Astrocyte (in vitro differentiated cells and primary cell): ENCODE results near the gene MOV10L1. TPM values are rescaled to one million over a fixed set of nuclear protein-coding genes. Genes with fewer than 3 reads are reported as not detected.

ENCODE experiments used
- DNase-seq: peaks from one replicate; pipeline ENCODE4 v3.0.0-alpha.2; 2010; ENCODE audit warnings: low read depth
- FAIRE-seq: peaks from 2 replicates; lab custom pipeline; 2011; peaks lifted over from hg19 to GRCh38; lab: Jason Lieb, UNC
- H2AFZ ChIP-seq: 2 replicates; pipeline ENCODE4 v1.6.0; 2012; ENCODE audit warnings: low read depth, low read length, inconsistent platforms
- H3K27ac ChIP-seq: 2 replicates; pipeline ENCODE4 v1.5.1; 2011; ENCODE audit warnings: low read depth, low read length, inconsistent platforms
- H3K27me3 ChIP-seq: 2 replicates; pipeline ENCODE4 v1.6.0; 2011; ENCODE audit warnings: low read length, inconsistent platforms; ENCODE audit not compliant: insufficient read depth
- H3K36me3 ChIP-seq: 2 replicates; pipeline ENCODE4 v1.5.1; 2011; ENCODE audit warnings: low read length, inconsistent platforms; ENCODE audit not compliant: insufficient read depth
- H3K4me1 ChIP-seq: 2 replicates; pipeline ENCODE4 v1.5.1; 2011; ENCODE audit warnings: low read length, inconsistent platforms; ENCODE audit not compliant: insufficient read depth
- H3K4me2 ChIP-seq: 2 replicates; pipeline ENCODE4 v1.6.0; 2012; ENCODE audit warnings: low read length, inconsistent platforms
- H3K4me3 ChIP-seq: 2 replicates; pipeline ENCODE4 v1.5.1; 2011; ENCODE audit warnings: low read depth, mild to moderate bottlenecking, low read length, inconsistent platforms; ENCODE audit not compliant: insufficient read depth
- H3K79me2 ChIP-seq: 2 replicates; pipeline ENCODE4 v1.6.0; 2012; ENCODE audit warnings: mild to moderate bottlenecking, low read length, inconsistent platforms; ENCODE audit not compliant: insufficient read depth
- H3K9ac ChIP-seq: 2 replicates; pipeline ENCODE4 v1.6.0; 2012; ENCODE audit warnings: mild to moderate bottlenecking, low read length, inconsistent platforms
- H3K9me3 ChIP-seq: 2 replicates; pipeline ENCODE4 v1.5.1; 2012; ENCODE audit warnings: low read depth, mild to moderate bottlenecking, low read length, inconsistent platforms; ENCODE audit not compliant: insufficient read depth
- H4K20me1 ChIP-seq: 2 replicates; pipeline ENCODE4 v1.6.0; 2012; ENCODE audit warnings: low read length, inconsistent platforms; ENCODE audit not compliant: insufficient read depth
- H3K27ac Mint-ChIP-seq: one replicate; pipeline ENCODE4 v1.8.0; 2021; ENCODE audit warnings: mild to moderate bottlenecking, mixed read lengths; ENCODE audit not compliant: unreplicated experiment
- H3K27me3 Mint-ChIP-seq: one replicate; pipeline ENCODE4 v1.8.0; 2021; ENCODE audit warnings: low read depth, mixed read lengths; ENCODE audit not compliant: unreplicated experiment
- H3K36me3 Mint-ChIP-seq: one replicate; pipeline ENCODE4 v1.8.0; 2021; ENCODE audit warnings: low read depth, mixed read lengths; ENCODE audit not compliant: unreplicated experiment
- H3K4me1 Mint-ChIP-seq: one replicate; pipeline ENCODE4 v1.8.0; 2021; ENCODE audit warnings: low read depth, mixed read lengths; ENCODE audit not compliant: unreplicated experiment
- H3K4me3 Mint-ChIP-seq: one replicate; pipeline ENCODE4 v1.8.0; 2021; ENCODE audit warnings: mild to moderate bottlenecking, moderate library complexity, mixed read lengths; ENCODE audit not compliant: unreplicated experiment
- H3K9me3 Mint-ChIP-seq: one replicate; pipeline ENCODE4 v1.8.0; 2021; ENCODE audit warnings: mild to moderate bottlenecking, mixed read lengths; ENCODE audit not compliant: unreplicated experiment
- EZH2 ChIP-seq: IDR thresholded peaks from 2 replicates; pipeline ENCODE4 v1.6.1; 2012; ENCODE audit warnings: mild to moderate bottlenecking, low read length, inconsistent platforms; ENCODE audit not compliant: insufficient read depth
- total RNA-seq: library from RNA; stranded (reverse); gene quantifications from 2 replicates; pipeline ENCODE4 v1.2.1, GENCODE V29; 2021
- TF ChIP-seq, protein P1 (sequence below): IDR thresholded peaks from 2 replicates; pipeline ENCODE4 v1.5.1; 2011; ENCODE audit warnings: low read depth, mild to moderate bottlenecking, inconsistent platforms, low read length, moderate library complexity; ENCODE audit not compliant: insufficient read depth

MOV10L1 gene
- total RNA-seq, 1 donor from 2014 or later = 0.61 TPM

DNA sequence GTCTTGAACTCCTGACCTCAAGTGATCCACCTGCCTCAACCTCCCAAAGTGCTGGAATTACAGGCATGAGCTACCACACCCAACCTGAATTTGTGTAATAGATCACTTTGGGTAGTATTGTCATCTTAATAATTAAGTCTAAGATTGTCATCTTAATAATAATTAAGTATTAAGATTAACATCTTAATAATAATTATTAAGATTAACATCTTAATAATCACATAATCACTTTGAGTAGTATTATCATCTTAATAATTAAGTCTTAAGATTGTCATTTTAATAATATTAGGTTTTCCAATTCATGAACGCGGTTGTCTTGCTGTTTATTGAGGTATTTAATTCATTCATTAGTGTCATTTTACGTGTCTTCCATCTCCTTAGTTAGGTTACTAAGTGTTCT is 8.2 kb downstream of the MOV10L1 start:
- Histone ChIP-seq H3K79me2 (no peaks in the 10 kb centered on the region), H3K9ac (no peak overlapping the region), H4K20me1 (no peaks in the 10 kb centered on the region), H3K9me3 (no peaks in the 10 kb centered on the region), H3K4me1 (no peaks in the 10 kb centered on the region), H2AFZ (no peak overlapping the region), H3K36me3 (no peaks in the 10 kb centered on the region), H3K27ac (no peak overlapping the region), H3K4me2 (no peak overlapping the region), H3K27me3 (peaks cover 19% of the 10 kb centered on the region), H3K4me3 (no peak overlapping the region)
- DNase-seq (no peak), FAIRE-seq (no peak)
- peaks cover 6% of the 10 kb centered on the region for H3K27me3 Mint-ChIP-seq
- TF ChIP-seq, protein P1, sequence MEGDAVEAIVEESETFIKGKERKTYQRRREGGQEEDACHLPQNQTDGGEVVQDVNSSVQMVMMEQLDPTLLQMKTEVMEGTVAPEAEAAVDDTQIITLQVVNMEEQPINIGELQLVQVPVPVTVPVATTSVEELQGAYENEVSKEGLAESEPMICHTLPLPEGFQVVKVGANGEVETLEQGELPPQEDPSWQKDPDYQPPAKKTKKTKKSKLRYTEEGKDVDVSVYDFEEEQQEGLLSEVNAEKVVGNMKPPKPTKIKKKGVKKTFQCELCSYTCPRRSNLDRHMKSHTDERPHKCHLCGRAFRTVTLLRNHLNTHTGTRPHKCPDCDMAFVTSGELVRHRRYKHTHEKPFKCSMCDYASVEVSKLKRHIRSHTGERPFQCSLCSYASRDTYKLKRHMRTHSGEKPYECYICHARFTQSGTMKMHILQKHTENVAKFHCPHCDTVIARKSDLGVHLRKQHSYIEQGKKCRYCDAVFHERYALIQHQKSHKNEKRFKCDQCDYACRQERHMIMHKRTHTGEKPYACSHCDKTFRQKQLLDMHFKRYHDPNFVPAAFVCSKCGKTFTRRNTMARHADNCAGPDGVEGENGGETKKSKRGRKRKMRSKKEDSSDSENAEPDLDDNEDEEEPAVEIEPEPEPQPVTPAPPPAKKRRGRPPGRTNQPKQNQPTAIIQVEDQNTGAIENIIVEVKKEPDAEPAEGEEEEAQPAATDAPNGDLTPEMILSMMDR = no peak
- no peak for TF ChIP-seq EZH2
- H3K36me3 Mint-ChIP-seq = no peaks in the 10 kb centered on the region
- H3K4me3 Mint-ChIP-seq = no peak overlapping the region
- H3K9me3 Mint-ChIP-seq = no peaks in the 10 kb centered on the region
- no peak overlapping the region for H3K27ac Mint-ChIP-seq
- no peaks in the 10 kb centered on the region for H3K4me1 Mint-ChIP-seq

DNA sequence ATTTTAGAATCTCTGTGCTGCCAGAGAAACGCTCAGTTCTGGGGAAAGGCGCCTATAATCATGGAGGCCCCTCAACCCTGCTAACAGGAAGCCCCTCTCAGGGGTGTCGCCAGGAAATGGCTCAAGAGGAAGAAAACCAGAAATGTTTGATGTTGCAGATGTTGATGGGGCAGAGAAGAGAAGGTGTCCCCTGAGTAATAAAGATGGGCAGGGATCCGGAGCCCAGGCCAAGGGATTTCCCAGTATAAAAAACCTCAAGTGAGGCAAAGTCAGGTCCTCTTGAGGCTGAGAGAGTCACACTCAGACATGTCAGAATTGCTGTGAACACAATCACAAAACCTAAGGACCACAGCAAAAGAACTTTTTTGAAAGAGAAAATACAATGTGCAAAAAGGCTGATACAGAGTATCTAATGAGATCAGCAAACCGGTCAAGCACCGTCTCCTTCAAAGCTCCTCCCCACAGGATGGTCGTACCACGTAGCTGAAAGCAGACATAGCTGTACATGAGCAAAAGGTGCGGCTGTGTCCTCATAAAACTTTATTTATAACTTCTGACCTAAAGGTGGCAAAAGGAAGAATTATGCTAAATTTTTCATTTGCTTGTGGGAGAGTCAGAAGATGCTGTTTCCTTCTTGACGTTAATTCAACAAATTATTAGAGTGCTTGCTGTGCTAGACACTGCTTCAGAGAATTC is 12.2 kb downstream of the MOV10L1 start:
- Histone ChIP-seq H2AFZ (no peak overlapping the region), H3K4me2 (no peak overlapping the region)

DNA sequence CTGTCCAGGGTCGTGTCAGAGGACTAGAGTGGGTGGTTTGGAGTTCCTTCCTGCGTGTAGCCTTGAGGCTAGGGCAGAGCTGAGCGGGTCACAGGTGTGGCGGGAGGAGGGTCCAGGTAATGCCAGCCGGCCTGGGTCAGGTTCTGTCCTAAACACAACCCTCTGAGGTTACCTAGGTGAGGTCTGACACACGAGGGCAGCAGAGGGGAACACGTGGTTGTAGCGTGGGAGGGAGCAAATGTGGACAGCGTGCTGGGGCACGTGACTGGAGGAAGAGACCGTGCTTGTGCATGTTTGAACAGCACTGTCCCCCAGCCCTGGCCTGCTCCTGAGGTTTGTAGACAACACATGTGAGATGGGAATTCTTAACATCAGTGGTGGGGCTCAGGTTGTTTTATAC is 13.1 kb downstream of the MOV10L1 start:
- Histone ChIP-seq H3K9ac (no peak overlapping the region), H3K27ac (no peak overlapping the region), H3K36me3 (no peaks in the 10 kb centered on the region), H3K79me2 (no peaks in the 10 kb centered on the region), H3K9me3 (no peaks in the 10 kb centered on the region), H3K4me2 (no peak overlapping the region), H3K4me3 (no peak overlapping the region), H3K27me3 (peaks cover 4% of the 10 kb centered on the region), H3K4me1 (no peaks in the 10 kb centered on the region), H2AFZ (no peak overlapping the region), H4K20me1 (no peaks in the 10 kb centered on the region)
- FAIRE-seq (no peak), DNase-seq (no peak)
- TF ChIP-seq, protein P1 = no peak
- TF ChIP-seq EZH2 = no peak
- peaks cover 5% of the 10 kb centered on the region for H3K27me3 Mint-ChIP-seq
- no peaks in the 10 kb centered on the region for H3K9me3 Mint-ChIP-seq
- peaks cover 2% of the 10 kb centered on the region for H3K36me3 Mint-ChIP-seq
- H3K27ac Mint-ChIP-seq = no peak overlapping the region
- H3K4me3 Mint-ChIP-seq = no peak overlapping the region
- peaks cover 3% of the 10 kb centered on the region for H3K4me1 Mint-ChIP-seq

More for the DNA sequence above, 12.2 kb downstream of the MOV10L1 start:
- Histone ChIP-seq H3K9me3 (no peaks in the 10 kb centered on the region), H3K27ac (no peak overlapping the region), H4K20me1 (no peaks in the 10 kb centered on the region), H3K27me3 (peaks cover 4% of the 10 kb centered on the region), H3K4me3 (no peak overlapping the region), H3K79me2 (no peaks in the 10 kb centered on the region), H3K9ac (no peak overlapping the region), H3K4me1 (no peaks in the 10 kb centered on the region), H3K36me3 (no peaks in the 10 kb centered on the region)
- Mint-ChIP-seq H3K9me3 (no peaks in the 10 kb centered on the region), H3K4me3 (no peak overlapping the region), H3K4me1 (peaks cover 3% of the 10 kb centered on the region), H3K27me3 (peaks cover 5% of the 10 kb centered on the region), H3K36me3 (peaks cover 2% of the 10 kb centered on the region), H3K27ac (no peak overlapping the region)
- no peak for DNase-seq
- TF ChIP-seq EZH2 = no peak
- FAIRE-seq = no peak
